ENCODE results near the gene TP53AIP1. TPM values are rescaled to one million over a fixed set of nuclear protein-coding genes. Genes with fewer than 3 reads are reported as not detected.

Gene TP53AIP1
- total and polyA plus RNA-seq, 9 donors, result 0.02 to 1.5 (median 0.31) TPM; not detected in 5

DNA sequence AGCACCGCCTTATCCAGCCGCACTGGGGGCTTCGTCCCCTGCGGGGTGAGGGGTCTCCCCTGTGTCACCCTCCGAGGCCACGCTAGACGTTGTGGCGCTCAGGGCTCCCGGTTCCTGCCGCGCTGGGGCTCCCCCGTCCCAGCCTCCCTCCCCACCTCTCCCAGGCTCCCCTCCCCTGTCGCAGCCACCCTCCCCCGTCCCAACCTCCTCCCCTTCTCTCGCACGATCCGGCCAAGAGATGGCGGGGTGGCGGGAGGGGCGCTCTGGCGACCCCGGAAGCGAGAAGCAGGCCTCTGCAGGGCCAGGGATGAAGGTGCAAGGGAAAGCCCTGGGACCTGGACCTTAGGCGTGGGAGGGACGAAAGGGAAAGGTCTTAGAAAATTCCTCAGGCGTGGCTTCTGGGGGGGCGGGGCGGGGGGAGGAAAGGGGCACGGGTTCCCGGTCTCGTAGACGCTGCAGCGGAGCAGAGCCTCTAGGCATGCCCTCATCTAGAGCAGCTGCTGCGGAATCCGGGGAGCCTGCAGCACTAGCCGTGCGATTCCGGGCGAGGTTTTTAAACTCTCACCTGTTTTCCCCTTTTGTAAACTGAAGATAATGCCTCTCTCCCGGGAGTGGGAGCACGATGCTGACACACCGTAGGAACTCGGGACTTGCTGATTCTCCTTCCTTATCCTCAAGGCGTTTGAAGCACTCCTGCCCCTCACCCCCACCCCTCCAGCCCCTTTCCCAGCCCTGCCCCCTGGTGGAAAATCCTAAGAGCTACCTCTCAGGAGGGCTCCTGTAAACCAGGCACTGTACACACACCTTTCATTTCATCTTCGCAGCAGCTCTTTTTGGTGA, 37.1 kb downstream of the TP53AIP1 start:
- intact Hi-C loops (cut with DNase I), result no loop called here
- H3K27ac ChIP-seq, result peak overlapping the region in 1 of 2 donors; percentile 38
- peak in 4 of 5 donors; percentile 49 to 63 (median 54) for DNase-seq
- TF ChIP-seq POLR2A (IDR thresholded peaks at IDR 0.05) (no peak), EP300 (IDR thresholded peaks at IDR 0.05) (no peak)
- TF ChIP-seq, protein P1, sequence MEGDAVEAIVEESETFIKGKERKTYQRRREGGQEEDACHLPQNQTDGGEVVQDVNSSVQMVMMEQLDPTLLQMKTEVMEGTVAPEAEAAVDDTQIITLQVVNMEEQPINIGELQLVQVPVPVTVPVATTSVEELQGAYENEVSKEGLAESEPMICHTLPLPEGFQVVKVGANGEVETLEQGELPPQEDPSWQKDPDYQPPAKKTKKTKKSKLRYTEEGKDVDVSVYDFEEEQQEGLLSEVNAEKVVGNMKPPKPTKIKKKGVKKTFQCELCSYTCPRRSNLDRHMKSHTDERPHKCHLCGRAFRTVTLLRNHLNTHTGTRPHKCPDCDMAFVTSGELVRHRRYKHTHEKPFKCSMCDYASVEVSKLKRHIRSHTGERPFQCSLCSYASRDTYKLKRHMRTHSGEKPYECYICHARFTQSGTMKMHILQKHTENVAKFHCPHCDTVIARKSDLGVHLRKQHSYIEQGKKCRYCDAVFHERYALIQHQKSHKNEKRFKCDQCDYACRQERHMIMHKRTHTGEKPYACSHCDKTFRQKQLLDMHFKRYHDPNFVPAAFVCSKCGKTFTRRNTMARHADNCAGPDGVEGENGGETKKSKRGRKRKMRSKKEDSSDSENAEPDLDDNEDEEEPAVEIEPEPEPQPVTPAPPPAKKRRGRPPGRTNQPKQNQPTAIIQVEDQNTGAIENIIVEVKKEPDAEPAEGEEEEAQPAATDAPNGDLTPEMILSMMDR (IDR thresholded peaks at IDR 0.05), result no peak
- peak overlapping the region; percentile 55 for H3K4me3 ChIP-seq
- no peaks in the 10 kb centered on the region for H3K36me3 ChIP-seq
- no peaks in the 10 kb centered on the region for H3K27me3 ChIP-seq
- 2 to 3% (median 2%) methylated on average over 35 to 45 of the region's 45 CpGs for WGBS, 3 donors
- peaks cover 6% of the 10 kb centered on the region for H3K4me1 ChIP-seq (ENCODE audit: insufficient read depth)
- no peaks in the 10 kb centered on the region for H3K9me3 ChIP-seq

DNA sequence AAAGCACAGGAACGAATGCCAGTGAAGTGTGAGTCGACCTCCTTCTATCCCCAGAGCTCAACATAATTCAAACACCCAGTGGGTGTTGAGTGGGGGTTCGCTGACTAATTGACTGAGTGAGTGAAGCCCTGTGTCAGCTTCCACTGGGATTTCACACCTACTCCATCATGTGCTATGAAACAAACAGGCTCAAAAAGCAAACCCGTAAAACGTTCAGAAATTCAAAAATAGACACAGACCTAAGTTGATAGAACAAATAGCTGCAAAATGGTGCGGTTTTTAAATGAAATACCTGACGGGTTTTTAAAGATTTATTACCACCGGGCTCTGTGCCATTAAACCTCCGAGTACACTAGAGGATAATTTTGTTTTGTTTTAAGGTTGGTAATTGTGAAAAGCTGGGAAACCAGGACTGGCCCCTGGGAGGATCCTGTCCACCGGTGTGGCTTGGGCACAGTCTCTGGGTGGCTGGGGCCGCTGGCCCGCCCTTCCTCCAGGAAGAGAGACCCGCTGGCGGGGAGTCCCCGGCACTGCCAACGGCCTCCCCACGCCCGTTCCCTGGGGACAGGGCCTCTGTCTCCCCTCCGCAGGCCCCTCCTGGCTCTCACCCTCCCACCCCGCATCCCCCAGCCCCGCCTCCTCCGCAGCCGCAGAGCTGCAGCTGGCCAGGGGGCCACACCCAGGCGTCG, 37.9 kb downstream of the TP53AIP1 start:
- DNase-seq, result no peak
- Histone ChIP-seq H3K4me1 (ENCODE audit: insufficient read depth) (peaks cover 6% of the 10 kb centered on the region), H3K4me3 (peak overlapping the region; percentile 55), H3K27ac (peak overlapping the region in 1 of 2 donors; percentile 38), H3K36me3 (no peaks in the 10 kb centered on the region), H3K27me3 (no peaks in the 10 kb centered on the region), H3K9me3 (no peaks in the 10 kb centered on the region)
- whole genome bisulfite sequencing, 3 donors, result 7 to 9% (median 8%) methylated on average over 19 to 25 of the region's 25 CpGs
- intact Hi-C loops (cut with DNase I), result no loop called here
- TF ChIP-seq POLR2A (IDR thresholded peaks at IDR 0.05), result no peak
- TF ChIP-seq EP300 (IDR thresholded peaks at IDR 0.05), result no peak
- TF ChIP-seq, protein P1 (IDR thresholded peaks at IDR 0.05), result no peak

- no peaks in the 10 kb centered on the region for H3K27me3 ChIP-seq
- no peak overlapping the region for H3K4me3 ChIP-seq
- H3K9me3 ChIP-seq, result no peaks in the 10 kb centered on the region
- no peaks in the 10 kb centered on the region for H3K36me3 ChIP-seq
- no peak for TF ChIP-seq POLR2A (IDR thresholded peaks at IDR 0.05)
- TF ChIP-seq, protein P1 (IDR thresholded peaks at IDR 0.05), result no peak
- TF ChIP-seq EP300 (IDR thresholded peaks at IDR 0.05), result no peak
- 90 to 92% (median 91%) methylated on average over 14 of the region's 14 CpGs for WGBS, 3 donors
- no peak for DNase-seq
- H3K27ac ChIP-seq, result no peak overlapping the region
- H3K4me1 ChIP-seq (ENCODE audit: insufficient read depth), result peaks cover 6% of the 10 kb centered on the region
- intact Hi-C loops (cut with DNase I), result no loop called here
These were observed 38.4 kb downstream of the TP53AIP1 start for GRCh38 chr11:128904303-128904655.

DNA sequence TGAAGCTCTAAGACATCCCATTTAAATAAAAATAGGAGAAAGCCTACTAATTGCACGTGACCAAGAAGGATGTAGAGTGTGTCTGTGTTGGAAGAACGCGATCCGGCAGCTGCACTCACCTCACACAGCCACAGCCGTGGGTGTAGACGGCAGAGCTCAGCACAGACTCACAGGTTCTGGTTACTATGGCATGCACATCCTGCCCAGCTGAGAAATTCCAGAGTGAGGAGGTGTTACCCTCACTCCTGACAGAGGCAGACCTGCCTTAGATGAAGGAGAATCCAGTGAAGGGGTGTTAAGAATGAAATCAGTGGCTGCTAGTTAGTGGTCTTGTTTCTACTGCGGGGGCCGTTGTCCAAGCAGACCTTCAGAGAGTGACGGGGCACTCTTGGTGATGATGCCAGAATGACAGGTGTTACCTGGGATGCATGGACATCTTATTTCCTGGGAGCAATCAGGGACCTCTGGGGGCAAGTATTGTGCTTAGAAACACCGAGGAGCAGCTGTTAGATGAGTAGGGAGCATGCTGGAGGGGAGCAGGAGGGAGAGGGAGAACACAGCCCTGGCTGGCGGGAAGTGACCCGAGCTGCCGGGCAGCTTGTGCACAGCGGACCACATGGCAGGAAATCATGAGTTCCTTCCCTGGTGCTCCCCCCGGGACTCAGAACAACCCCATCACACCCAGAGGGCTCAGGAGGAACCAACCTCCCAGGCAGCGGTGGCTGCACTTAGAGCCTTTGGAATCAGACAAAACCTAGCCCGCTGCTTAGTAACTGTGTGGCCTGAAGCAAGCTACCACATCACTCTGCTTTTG, 39.2 kb downstream of the TP53AIP1 start:
- H3K36me3 ChIP-seq, result no peaks in the 10 kb centered on the region
- H3K4me1 ChIP-seq (ENCODE audit: insufficient read depth), result peaks cover 2% of the 10 kb centered on the region
- no peak for DNase-seq
- TF ChIP-seq POLR2A (IDR thresholded peaks at IDR 0.05) (no peak), EP300 (IDR thresholded peaks at IDR 0.05) (no peak)
- TF ChIP-seq, protein P1 (IDR thresholded peaks at IDR 0.05), result no peak
- H3K9me3 ChIP-seq, result no peaks in the 10 kb centered on the region
- intact Hi-C loops (cut with DNase I), result no loop called here
- 75 to 83% (median 79%) methylated on average over 17 of the region's 17 CpGs for WGBS, 3 donors
- no peak overlapping the region for H3K4me3 ChIP-seq
- no peaks in the 10 kb centered on the region for H3K27me3 ChIP-seq
- H3K27ac ChIP-seq, result no peak overlapping the region

Data from ovary (tissue), 9 donors.